ENCODE data around the gene KRTAP13-4. TPM values are rescaled to one million over a fixed set of nuclear protein-coding genes. Genes with fewer than 3 reads are reported as not detected.

Gene KRTAP13-4
- total RNA-seq, 1 experiment from 2014 or later, result not detected

- Mint-ChIP-seq H3K27me3 (ENCODE audit: insufficient read depth, unreplicated experiment) (peaks cover 14% of the 10 kb centered on the region), H3K4me1 (ENCODE audit: low read depth, unreplicated experiment) (no peaks in the 10 kb centered on the region), H3K36me3 (ENCODE audit: insufficient read depth, unreplicated experiment) (no peaks in the 10 kb centered on the region), H3K27ac (ENCODE audit: unreplicated experiment) (no peak within 1 kb of the TSS), H3K4me3 (ENCODE audit: unreplicated experiment) (no peak within 1 kb of the TSS), H3K9me3 (ENCODE audit: unreplicated experiment) (no peaks in the 10 kb centered on the region)
- intact Hi-C loops (cut with micrococcal nuclease; ENCODE audit: unreplicated experiment), result no loop called here
- no TSS peak for BruUV-seq (replicated peaks)
- ChIA-PET CTCF (no interaction called here), POLR2A (no interaction called here)
- DNase-seq, result no peak
- H3K9me3 ChIP-seq, result no peaks in the 10 kb centered on the region
- H3K4me1 ChIP-seq, result no peaks in the 10 kb centered on the region
- TF ChIP-seq, protein P1, sequence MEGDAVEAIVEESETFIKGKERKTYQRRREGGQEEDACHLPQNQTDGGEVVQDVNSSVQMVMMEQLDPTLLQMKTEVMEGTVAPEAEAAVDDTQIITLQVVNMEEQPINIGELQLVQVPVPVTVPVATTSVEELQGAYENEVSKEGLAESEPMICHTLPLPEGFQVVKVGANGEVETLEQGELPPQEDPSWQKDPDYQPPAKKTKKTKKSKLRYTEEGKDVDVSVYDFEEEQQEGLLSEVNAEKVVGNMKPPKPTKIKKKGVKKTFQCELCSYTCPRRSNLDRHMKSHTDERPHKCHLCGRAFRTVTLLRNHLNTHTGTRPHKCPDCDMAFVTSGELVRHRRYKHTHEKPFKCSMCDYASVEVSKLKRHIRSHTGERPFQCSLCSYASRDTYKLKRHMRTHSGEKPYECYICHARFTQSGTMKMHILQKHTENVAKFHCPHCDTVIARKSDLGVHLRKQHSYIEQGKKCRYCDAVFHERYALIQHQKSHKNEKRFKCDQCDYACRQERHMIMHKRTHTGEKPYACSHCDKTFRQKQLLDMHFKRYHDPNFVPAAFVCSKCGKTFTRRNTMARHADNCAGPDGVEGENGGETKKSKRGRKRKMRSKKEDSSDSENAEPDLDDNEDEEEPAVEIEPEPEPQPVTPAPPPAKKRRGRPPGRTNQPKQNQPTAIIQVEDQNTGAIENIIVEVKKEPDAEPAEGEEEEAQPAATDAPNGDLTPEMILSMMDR (IDR thresholded peaks at IDR 0.05; ENCODE audit: insufficient read depth in 1 of 2, low read depth in 1 of 2, low read length in 1 of 2, severe bottlenecking in 1 of 2, unreplicated experiment in 1 of 2), result no peak
- no peaks in the 10 kb centered on the region for H3K36me3 ChIP-seq (ENCODE audit: control insufficient read depth, insufficient read depth, low read length)
- no peaks in the 10 kb centered on the region for H3K27me3 ChIP-seq (replicated peaks; ENCODE audit: control insufficient read depth, insufficient read depth, low read length)
- H3K4me3 ChIP-seq (ENCODE audit: low read depth, low read length), result no peak within 1 kb of the TSS
Measured at GRCh38 chr21:30425826-30426225, 4.2 kb upstream of the KRTAP13-4 start, which contains the start of gene KRTAP13-3. KRTAP13-3 (minus strand) TSS chr21:30425926; CDS start chr21:30425912, 14 bp downstream.

DNA sequence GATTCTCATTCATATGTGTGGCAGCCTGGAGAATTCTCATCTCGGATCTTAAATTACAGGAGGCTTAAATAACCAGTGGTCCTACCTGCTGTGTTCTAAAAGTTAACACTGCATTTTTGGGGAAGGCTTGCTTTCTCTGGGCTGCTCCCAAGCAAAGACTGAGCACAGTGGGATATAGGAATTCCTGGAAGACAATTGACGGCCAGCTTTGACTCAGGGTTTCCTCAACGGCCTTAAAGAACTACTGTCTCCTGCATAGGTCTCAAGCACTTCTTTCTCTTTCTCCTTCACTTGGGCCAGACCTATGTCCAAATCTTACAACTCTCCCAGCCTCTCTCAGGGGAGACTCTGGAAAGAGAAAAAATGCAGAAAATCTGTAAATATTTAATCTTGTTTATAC, 3.3 kb upstream of the KRTAP13-4 start:
- no peaks in the 10 kb centered on the region for H3K4me1 ChIP-seq
- peaks cover 17% of the 10 kb centered on the region for H3K27me3 Mint-ChIP-seq (ENCODE audit: insufficient read depth, unreplicated experiment)
- H3K36me3 ChIP-seq (ENCODE audit: control insufficient read depth, insufficient read depth, low read length), result no peaks in the 10 kb centered on the region
- TF ChIP-seq, protein P1 (IDR thresholded peaks at IDR 0.05; ENCODE audit: insufficient read depth in 1 of 2, low read depth in 1 of 2, low read length in 1 of 2, severe bottlenecking in 1 of 2, unreplicated experiment in 1 of 2), result no peak
- ChIA-PET POLR2A (no interaction called here), CTCF (no interaction called here)
- H3K4me1 Mint-ChIP-seq (ENCODE audit: low read depth, unreplicated experiment), result no peaks in the 10 kb centered on the region
- H3K9me3 ChIP-seq, result no peaks in the 10 kb centered on the region
- no peaks in the 10 kb centered on the region for H3K9me3 Mint-ChIP-seq (ENCODE audit: unreplicated experiment)
- no peak overlapping the region for H3K4me3 ChIP-seq (ENCODE audit: low read depth, low read length)
- H3K27me3 ChIP-seq (replicated peaks; ENCODE audit: control insufficient read depth, insufficient read depth, low read length), result no peaks in the 10 kb centered on the region
- H3K36me3 Mint-ChIP-seq (ENCODE audit: insufficient read depth, unreplicated experiment), result no peaks in the 10 kb centered on the region
- BruUV-seq (replicated peaks), result no TSS peak
- H3K27ac Mint-ChIP-seq (ENCODE audit: unreplicated experiment), result no peak overlapping the region
- no peak for DNase-seq
- intact Hi-C loops (cut with micrococcal nuclease; ENCODE audit: unreplicated experiment), result no loop called here
- no peak overlapping the region for H3K4me3 Mint-ChIP-seq (ENCODE audit: unreplicated experiment)

DNA sequence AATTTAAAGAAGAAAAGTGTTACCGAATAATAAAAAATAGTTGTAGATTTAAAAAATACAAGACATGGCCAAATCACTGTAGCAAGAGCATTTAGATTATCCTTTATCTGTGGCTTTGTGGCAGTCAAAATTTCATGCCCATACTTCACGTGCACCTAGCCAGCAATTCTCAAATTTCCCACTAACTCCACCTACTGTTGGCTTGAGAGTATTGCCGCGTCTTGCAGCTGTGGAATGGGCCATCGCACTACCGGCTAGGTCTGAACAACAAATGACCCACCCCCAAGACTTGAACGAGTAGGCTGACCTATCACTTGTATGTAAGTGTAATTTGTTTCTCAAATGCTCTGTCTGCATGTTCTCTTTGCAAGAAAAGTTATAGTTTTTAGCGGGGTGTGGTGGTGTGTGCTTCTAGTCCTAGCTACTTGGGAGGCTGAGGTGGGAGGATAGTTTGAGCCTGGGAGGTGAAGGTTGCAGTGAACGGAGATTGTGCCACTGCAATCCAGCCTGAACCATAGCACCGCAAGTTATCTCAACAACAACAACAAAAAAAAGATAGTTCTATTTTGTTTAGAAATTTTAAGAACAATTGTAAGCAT, 4.1 kb downstream of the KRTAP13-4 start:
- Mint-ChIP-seq H3K4me3 (ENCODE audit: unreplicated experiment) (no peak overlapping the region), H3K9me3 (ENCODE audit: unreplicated experiment) (no peaks in the 10 kb centered on the region), H3K4me1 (ENCODE audit: low read depth, unreplicated experiment) (no peaks in the 10 kb centered on the region), H3K36me3 (ENCODE audit: insufficient read depth, unreplicated experiment) (no peaks in the 10 kb centered on the region), H3K27me3 (ENCODE audit: insufficient read depth, unreplicated experiment) (peaks cover 10% of the 10 kb centered on the region), H3K27ac (ENCODE audit: unreplicated experiment) (no peak overlapping the region)
- 0 out of 2 replicates have a peak, but pooled peaks cover 9% of the 10 kb centered on the region for H3K4me1 ChIP-seq
- H3K36me3 ChIP-seq (ENCODE audit: control insufficient read depth, insufficient read depth, low read length), result no peaks in the 10 kb centered on the region
- peak; percentile 41 to 54 for DNase-seq
- H3K9me3 ChIP-seq, result no peaks in the 10 kb centered on the region
- no peaks in the 10 kb centered on the region for H3K27me3 ChIP-seq (replicated peaks; ENCODE audit: control insufficient read depth, insufficient read depth, low read length)
- ChIA-PET CTCF (interaction anchor here (0.8 to 1.0 kb wide), 2 partner anchors 25 to 95 kb away, joined by 3 to 4 read pairs; no protein-coding TSS in a partner anchor), POLR2A (no interaction called here)
- no TSS peak for BruUV-seq (replicated peaks)
- TF ChIP-seq, protein P1 (IDR thresholded peaks at IDR 0.05; ENCODE audit: insufficient read depth in 1 of 2, low read depth in 1 of 2, low read length in 1 of 2, severe bottlenecking in 1 of 2, unreplicated experiment in 1 of 2), result peak; percentile 52 to 62
- intact Hi-C loops (cut with micrococcal nuclease; ENCODE audit: unreplicated experiment), result loop anchor here (1.0 kb wide), 1 partner anchor 93 kb away; no protein-coding TSS in a partner anchor
- H3K4me3 ChIP-seq (ENCODE audit: low read depth, low read length), result no peak overlapping the region

Data from Caco-2 (cell line).